GM18526 (cell line): Measurements from ENCODE around the gene SYNE1.

Experiments used
- POLR2A ChIP-seq: IDR thresholded peaks from 3 replicates; pipeline ENCODE4 v1.6.1; 2011; ENCODE audit not compliant: insufficient read length; ENCODE audit errors: extremely low read depth

SYNE1 gene

GRCh38 chr6:152273002-152273401 lies 364.2 kb downstream of the SYNE1 start:
- no peak for TF ChIP-seq POLR2A

GRCh38 chr6:152272486-152272885 lies 364.7 kb downstream of the SYNE1 start:
- no peak for TF ChIP-seq POLR2A

- TF ChIP-seq POLR2A: no peak
Observed at GRCh38 chr6:152271776-152272464, 365.2 kb downstream of the SYNE1 start.

GRCh38 chr6:152270301-152270925 lies 366.7 kb downstream of the SYNE1 start:
- TF ChIP-seq POLR2A: no peak

- no peak for TF ChIP-seq POLR2A
Observed at GRCh38 chr6:152268846-152269442, 368.2 kb downstream of the SYNE1 start.

- TF ChIP-seq POLR2A: no peak
Observed at GRCh38 chr6:152267967-152268845, 369.0 kb downstream of the SYNE1 start.

- TF ChIP-seq POLR2A: no peak
Observed at GRCh38 chr6:152265651-152266050, 371.5 kb downstream of the SYNE1 start.

GRCh38 chr6:152263582-152263981 lies 373.6 kb downstream of the SYNE1 start:
- TF ChIP-seq POLR2A: no peak

GRCh38 chr6:152261179-152261578 lies 376.0 kb downstream of the SYNE1 start:
- TF ChIP-seq POLR2A: no peak

GRCh38 chr6:152259234-152259633 lies 377.9 kb downstream of the SYNE1 start:
- TF ChIP-seq POLR2A: no peak

- no peak for TF ChIP-seq POLR2A
Observed at GRCh38 chr6:152257581-152257980, 379.6 kb downstream of the SYNE1 start.

- no peak for TF ChIP-seq POLR2A
Observed at GRCh38 chr6:152250127-152250526, 387.0 kb downstream of the SYNE1 start.

GRCh38 chr6:152248980-152249379 lies 388.2 kb downstream of the SYNE1 start:
- TF ChIP-seq POLR2A: no peak

- TF ChIP-seq POLR2A: no peak
Observed at GRCh38 chr6:152246554-152247337, 390.4 kb downstream of the SYNE1 start.
